Measurements from ENCODE around the gene PARD6A. TPM values are rescaled to one million over a fixed set of nuclear protein-coding genes. Genes with fewer than 3 reads are reported as not detected.

PARD6A gene
- total RNA-seq, 4 donors from 2014 or later = 3.2 to 12.5 (median 4.6) TPM

DNA sequence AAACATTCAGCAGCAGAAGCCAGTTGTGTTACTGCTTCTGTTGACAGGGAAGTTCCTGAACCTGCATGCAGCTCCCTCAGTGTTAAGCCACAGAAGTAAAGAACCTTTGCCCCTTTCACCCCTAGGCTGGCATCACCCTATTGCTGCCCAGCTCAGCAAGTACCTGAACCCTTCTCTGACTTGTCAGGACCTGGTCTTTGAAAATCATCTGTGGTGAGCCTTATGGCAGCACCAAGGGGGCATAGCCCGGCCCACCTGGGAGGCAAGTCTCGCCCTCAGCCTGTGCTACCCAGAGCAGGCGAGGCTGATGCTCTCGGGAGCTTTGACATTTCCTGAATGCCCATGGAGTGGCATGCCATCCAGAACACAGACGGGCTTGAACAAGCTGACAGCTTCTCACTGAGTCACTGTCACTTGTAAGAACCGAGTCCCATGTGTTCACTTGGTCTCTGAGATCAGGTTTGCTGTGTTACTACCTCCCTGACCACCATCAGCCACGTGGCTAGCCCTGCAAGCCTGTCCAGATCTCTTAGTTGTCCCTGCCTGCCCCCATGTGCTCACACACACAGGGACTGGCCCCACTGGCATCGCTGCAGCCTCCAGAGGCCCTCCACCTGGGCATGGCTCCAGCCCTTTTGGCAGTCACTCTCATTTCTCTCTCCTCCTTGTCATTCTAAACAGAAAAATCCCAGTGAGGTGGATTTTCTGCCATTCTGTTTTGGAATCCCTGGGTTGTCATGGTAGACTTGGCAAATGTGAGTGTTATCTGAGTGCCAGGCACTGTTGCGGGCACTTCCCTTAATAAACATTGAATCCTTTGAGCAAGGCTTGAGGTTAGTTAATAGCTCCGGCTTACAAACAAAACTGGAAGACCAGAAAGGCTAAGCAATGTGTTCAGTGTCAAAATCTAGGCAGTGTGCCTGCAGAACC, 18.7 kb upstream of the PARD6A start:
- DNase-seq (ENCODE audit: low spot score) = no peak
- ATAC-seq (ENCODE audit: low FRiP score) = peak; percentile 15
- TF ChIP-seq, protein P1, sequence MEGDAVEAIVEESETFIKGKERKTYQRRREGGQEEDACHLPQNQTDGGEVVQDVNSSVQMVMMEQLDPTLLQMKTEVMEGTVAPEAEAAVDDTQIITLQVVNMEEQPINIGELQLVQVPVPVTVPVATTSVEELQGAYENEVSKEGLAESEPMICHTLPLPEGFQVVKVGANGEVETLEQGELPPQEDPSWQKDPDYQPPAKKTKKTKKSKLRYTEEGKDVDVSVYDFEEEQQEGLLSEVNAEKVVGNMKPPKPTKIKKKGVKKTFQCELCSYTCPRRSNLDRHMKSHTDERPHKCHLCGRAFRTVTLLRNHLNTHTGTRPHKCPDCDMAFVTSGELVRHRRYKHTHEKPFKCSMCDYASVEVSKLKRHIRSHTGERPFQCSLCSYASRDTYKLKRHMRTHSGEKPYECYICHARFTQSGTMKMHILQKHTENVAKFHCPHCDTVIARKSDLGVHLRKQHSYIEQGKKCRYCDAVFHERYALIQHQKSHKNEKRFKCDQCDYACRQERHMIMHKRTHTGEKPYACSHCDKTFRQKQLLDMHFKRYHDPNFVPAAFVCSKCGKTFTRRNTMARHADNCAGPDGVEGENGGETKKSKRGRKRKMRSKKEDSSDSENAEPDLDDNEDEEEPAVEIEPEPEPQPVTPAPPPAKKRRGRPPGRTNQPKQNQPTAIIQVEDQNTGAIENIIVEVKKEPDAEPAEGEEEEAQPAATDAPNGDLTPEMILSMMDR (IDR thresholded peaks at IDR 0.05) = no peak

DNA sequence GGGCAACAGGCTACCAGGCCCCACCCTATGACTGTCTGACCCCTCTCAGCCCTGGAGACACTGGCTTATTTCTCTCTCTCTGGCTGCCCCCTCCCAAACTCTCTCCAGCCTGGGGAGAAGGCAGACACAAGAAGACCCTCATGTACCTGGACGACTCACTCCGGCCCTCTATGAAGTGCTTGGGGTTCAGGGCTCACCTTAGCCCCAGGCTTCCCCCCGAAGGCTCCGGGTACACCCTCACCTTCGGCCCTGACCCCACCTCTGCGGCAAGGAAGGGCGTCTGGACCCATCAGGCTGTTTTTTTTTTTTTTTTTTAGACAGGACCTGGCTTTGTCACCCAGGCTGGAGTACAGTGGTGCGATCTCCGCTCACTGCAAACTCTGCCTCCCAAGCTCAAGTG, 16.7 kb upstream of the PARD6A start:
- no peak for DNase-seq (ENCODE audit: low spot score)
- ATAC-seq (ENCODE audit: low FRiP score) = no peak
- TF ChIP-seq, protein P1 (IDR thresholded peaks at IDR 0.05) = no peak

GRCh38 chr16:67645397-67646121, 15.2 kb upstream of the PARD6A start:
- ATAC-seq (ENCODE audit: low FRiP score) (no peak), DNase-seq (ENCODE audit: low spot score) (no peak)
- TF ChIP-seq, protein P1 (IDR thresholded peaks at IDR 0.05) = no peak

DNA sequence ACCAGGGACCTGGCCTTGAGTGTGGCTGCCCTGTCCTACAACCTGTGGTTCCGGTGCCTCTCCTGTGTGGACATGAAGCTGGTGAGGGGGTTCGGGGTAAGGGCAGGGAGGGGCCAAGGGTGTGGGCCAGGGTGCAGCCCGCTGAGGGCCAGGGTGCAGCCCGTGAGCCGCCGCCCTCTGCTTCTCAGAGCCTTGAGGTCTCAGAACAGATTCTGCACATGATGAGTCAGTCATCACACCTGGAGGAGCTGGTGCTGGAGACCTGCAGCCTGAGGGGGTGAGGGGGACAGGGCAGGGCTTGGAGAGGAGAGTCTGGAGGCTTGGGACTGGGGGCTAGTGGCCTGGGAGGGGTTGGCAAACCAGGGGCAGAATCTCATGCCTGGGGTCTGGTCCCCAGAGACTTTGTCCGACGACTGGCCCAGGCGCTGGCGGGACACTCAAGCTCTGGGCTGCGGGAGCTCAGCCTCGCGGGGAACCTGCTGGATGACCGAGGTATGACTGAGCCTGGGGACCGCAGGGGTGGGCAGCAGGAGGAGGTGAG, 13.6 kb upstream of the PARD6A start:
- no peak for DNase-seq (ENCODE audit: low spot score)
- TF ChIP-seq, protein P1 (IDR thresholded peaks at IDR 0.05) = no peak
- ATAC-seq (ENCODE audit: low FRiP score) = no peak

DNA sequence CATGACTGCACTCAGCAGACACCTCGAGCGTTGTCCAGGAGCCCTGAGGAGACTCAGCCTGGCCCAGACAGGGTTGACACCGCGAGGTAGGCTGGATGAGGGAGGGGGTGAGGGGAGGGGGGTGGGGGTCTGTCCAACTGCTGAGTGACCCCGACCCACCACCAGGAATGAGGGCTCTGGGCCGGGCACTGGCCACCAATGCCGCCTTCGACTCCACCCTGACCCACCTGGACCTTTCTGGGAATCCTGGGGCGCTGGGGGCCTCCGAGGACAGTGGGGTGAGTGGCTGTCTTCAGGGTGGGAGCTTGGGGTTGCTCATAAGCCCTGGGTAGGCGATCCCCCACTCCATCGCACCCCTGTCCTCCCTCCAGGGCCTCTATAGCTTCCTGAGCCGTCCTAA, 13.1 kb upstream of the PARD6A start:
- TF ChIP-seq, protein P1 (IDR thresholded peaks at IDR 0.05) = no peak
- no peak for ATAC-seq (ENCODE audit: low FRiP score)
- no peak for DNase-seq (ENCODE audit: low spot score)

DNA sequence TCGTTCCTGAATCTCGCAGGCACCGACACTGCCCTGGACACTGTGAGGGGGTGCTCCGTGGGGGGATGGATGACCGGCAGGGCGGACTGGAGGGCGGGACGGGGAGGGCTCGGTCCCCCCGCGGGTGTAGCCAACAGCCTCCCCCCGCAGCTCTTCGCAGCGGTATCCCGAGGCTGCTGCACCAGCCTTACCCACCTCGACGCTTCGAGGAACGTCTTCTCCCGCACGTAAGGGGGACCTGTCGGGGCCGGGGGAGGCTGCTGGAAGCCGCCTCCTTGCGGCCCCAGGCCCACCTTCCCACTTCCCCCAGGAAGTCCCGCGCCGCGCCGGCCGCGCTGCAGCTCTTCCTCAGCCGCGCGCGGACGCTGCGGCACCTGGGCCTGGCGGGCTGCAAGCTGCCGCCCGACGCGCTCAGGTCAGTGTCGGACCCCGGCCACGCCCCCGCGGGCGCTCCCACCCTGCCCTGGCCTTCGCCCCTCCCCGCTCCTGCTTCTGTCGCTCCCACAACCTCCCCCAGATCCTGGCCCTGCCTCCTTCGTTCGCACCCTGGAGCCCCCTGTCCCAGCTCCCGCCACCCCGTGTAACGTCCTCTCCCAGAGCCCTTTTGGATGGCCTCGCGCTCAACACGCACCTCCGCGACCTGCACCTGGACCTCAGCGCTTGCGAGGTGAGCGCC, 12.5 kb upstream of the PARD6A start:
- TF ChIP-seq, protein P1 (IDR thresholded peaks at IDR 0.05) = no peak
- ATAC-seq (ENCODE audit: low FRiP score) (no peak), DNase-seq (ENCODE audit: low spot score) (no peak)
